OCI-LY1 (cell line): ENCODE data around the gene LYL1.
A peak's percentile ranks its signal among the peaks of the same experiment; 100 is the strongest.
"Not testable (repeated sequence)": the region's sequence is repeated elsewhere in the genome, so short reads cannot be mapped to it uniquely, and the experiment has no call there.

Experiments used
- H2AFZ ChIP-seq: fragments of 200-600 bp; sonication (generic), shearing (Covaris generic); 2 replicates; pipeline ENCODE4 v1.6.0; 2014; ENCODE audit warnings: antibody characterized with exemption, mild to moderate bottlenecking, low read length
- H3F3A ChIP-seq: fragments of 200-600 bp; sonication (generic), shearing (Covaris generic); 2 replicates; pipeline ENCODE4 v1.6.0; 2014; ENCODE audit warnings: mild to moderate bottlenecking, antibody characterized with exemption, low read length, moderate library complexity; ENCODE audit not compliant: insufficient read depth
- H3K27ac ChIP-seq: fragments of 200-600 bp; sonication (generic); 2 replicates; pipeline ENCODE4 v1.5.1; 2014; ENCODE audit warnings: low read length, mixed run types, mild to moderate bottlenecking, low read depth; ENCODE audit not compliant: poor library complexity, severe bottlenecking
- H3K27me3 ChIP-seq: fragments of 200-600 bp; sonication (generic); 2 replicates; pipeline ENCODE4 v1.6.0; 2014; ENCODE audit warnings: antibody characterized with exemption, mild to moderate bottlenecking, low read length, moderate library complexity; ENCODE audit not compliant: insufficient read depth
- H3K36me3 ChIP-seq: fragments of 200-600 bp; sonication (generic); 2 replicates; pipeline ENCODE4 v1.6.1; 2014; ENCODE audit warnings: mild to moderate bottlenecking, antibody characterized with exemption, low read length, moderate library complexity, mixed read lengths; ENCODE audit not compliant: insufficient read depth
- H3K4me1 ChIP-seq: fragments of 200-600 bp; sonication (generic); 2 replicates; pipeline ENCODE4 v1.5.1; 2014; ENCODE audit warnings: mild to moderate bottlenecking, low read length, moderate library complexity; ENCODE audit not compliant: insufficient read depth, severe bottlenecking
- H3K4me2 ChIP-seq: fragments of 200-600 bp; sonication (generic), shearing (Covaris generic); 2 replicates; pipeline ENCODE4 v1.6.1; 2014; ENCODE audit warnings: low read length
- H3K4me3 ChIP-seq: fragments of 200-600 bp; sonication (generic); 2 replicates; pipeline ENCODE4 v1.5.1; 2014; ENCODE audit warnings: low read length, low read depth, mild to moderate bottlenecking, mixed read lengths; ENCODE audit not compliant: poor library complexity, severe bottlenecking
- H3K79me2 ChIP-seq: fragments of 200-600 bp; shearing (Covaris generic); 2 replicates; pipeline ENCODE4 v1.6.1; 2016; ENCODE audit warnings: mixed run types, low read length, mixed read lengths; ENCODE audit not compliant: insufficient read depth
- H3K9ac ChIP-seq: fragments of 200-600 bp; sonication (generic), shearing (Covaris generic); 2 replicates; pipeline ENCODE4 v1.6.1; 2014; ENCODE audit warnings: mild to moderate bottlenecking, low read length, mixed read lengths
- H3K9me2 ChIP-seq: fragments of 200-600 bp; sonication (generic), shearing (Covaris generic); 2 replicates; pipeline ENCODE4 v1.6.1; 2014; ENCODE audit warnings: low read depth, mild to moderate bottlenecking, low read length, mixed read lengths
- H3K9me3 ChIP-seq: fragments of 200-600 bp; shearing (Covaris generic); 2 replicates; pipeline ENCODE4 v1.6.1; 2014; ENCODE audit warnings: low read length, mixed read lengths
- H4K20me1 ChIP-seq: fragments of 200-600 bp; sonication (generic), shearing (Covaris generic); 2 replicates; pipeline ENCODE4 v1.6.0; 2016; ENCODE audit warnings: mild to moderate bottlenecking, low read length; ENCODE audit not compliant: insufficient read depth
- CTCF ChIP-seq: fragments of 200-600 bp; sonication (generic), shearing (Covaris generic); IDR thresholded peaks from 2 replicates; pipeline ENCODE4 v1.5.1; 2017; ENCODE audit warnings: mild to moderate bottlenecking, antibody characterized with exemption, low read length, moderate library complexity, mixed read lengths
- EZH2 ChIP-seq: fragments of 200-600 bp; sonication (generic), shearing (Covaris generic); IDR thresholded peaks from 2 replicates; pipeline ENCODE4 v1.8.0; 2017; ENCODE audit warnings: borderline replicate concordance, mixed run types, mild to moderate bottlenecking, antibody characterized with exemption, low read length, moderate library complexity, mixed read lengths

LYL1 gene

GRCh38 chr19:13150187-13150930 lies 47.7 kb upstream of the LYL1 start, which contains the start of the genes IER2 and STX10:
TSS of gene IER2 (plus strand) at chr19:13150411. CDS start at chr19:13153187, 2,776 bp downstream.
TSS of gene STX10 (minus strand) at chr19:13150375. CDS start at chr19:13150173, 202 bp downstream.
- Histone ChIP-seq H3K4me1 (peaks cover 38% of the 10 kb centered on the region), H3K4me3 (peak within 1 kb of the TSS; percentile 90), H3K27me3 (no peaks in the 10 kb centered on the region), H3K79me2 (no peaks in the 10 kb centered on the region), H3F3A (no peaks in the 10 kb centered on the region), H4K20me1 (no peaks in the 10 kb centered on the region), H3K9ac (peak within 1 kb of the TSS; percentile 92), H3K36me3 (peaks cover 6% of the 10 kb centered on the region), H3K9me2 (no peaks in the 10 kb centered on the region), H2AFZ (no peak within 1 kb of the TSS), H3K27ac (peak within 1 kb of the TSS; percentile 77), H3K9me3 (no peaks in the 10 kb centered on the region), H3K4me2 (peak within 1 kb of the TSS; percentile 92)
- TF ChIP-seq CTCF (peak; percentile 56), EZH2 (no peak)

GRCh38 chr19:13149628-13150186 lies 47.0 kb upstream of the LYL1 start:
- no peak for TF ChIP-seq EZH2
- no peak for TF ChIP-seq CTCF
- no peaks in the 10 kb centered on the region for H3K27me3 ChIP-seq
- peaks cover 32% of the 10 kb centered on the region for H3K4me1 ChIP-seq
- no peaks in the 10 kb centered on the region for H3K9me3 ChIP-seq
- peaks cover 6% of the 10 kb centered on the region for H3K36me3 ChIP-seq
- no peaks in the 10 kb centered on the region for H3F3A ChIP-seq
- H2AFZ ChIP-seq: no peak overlapping the region
- no peaks in the 10 kb centered on the region for H3K9me2 ChIP-seq
- H4K20me1 ChIP-seq: no peaks in the 10 kb centered on the region
- H3K79me2 ChIP-seq: no peaks in the 10 kb centered on the region
- peak overlapping the region; percentile 92 for H3K9ac ChIP-seq
- H3K4me2 ChIP-seq: peak overlapping the region; percentile 92
- H3K27ac ChIP-seq: peak overlapping the region; percentile 6
- peak overlapping the region; percentile 90 for H3K4me3 ChIP-seq

GRCh38 chr19:13149173-13149627 lies 46.5 kb upstream of the LYL1 start:
- not testable (repeated sequence) for H3F3A ChIP-seq, H3K9me2 ChIP-seq, H3K27me3 ChIP-seq, H3K9me3 ChIP-seq, H4K20me1 ChIP-seq, H2AFZ ChIP-seq, H3K79me2 ChIP-seq
- Histone ChIP-seq H3K36me3 (peaks cover 11% of the 10 kb centered on the region), H3K9ac (peak overlapping the region; percentile 92), H3K4me2 (peak overlapping the region; percentile 92), H3K27ac (peak overlapping the region; percentile 6), H3K4me1 (peaks cover 27% of the 10 kb centered on the region), H3K4me3 (peak overlapping the region; percentile 90)
